Right renal cortex interstitium (tissue), 3 donors: Measurements from ENCODE around the gene NHSL2. TPM values are rescaled to one million over a fixed set of nuclear protein-coding genes. Genes with fewer than 3 reads are reported as not detected.

Source experiments
- DNase-seq, 3 donors: peaks; one replicate each; pipeline ENCODE4 v3.0.0-alpha.2; 2013; ENCODE audit warnings: low read depth in 3 of 3, low spot score in 2 of 3
- polyA plus RNA-seq, 3 donors: library from polyadenylated mRNA; unstranded; fragments of 120-200 nt; gene quantifications; one replicate each; pipeline ENCODE4 v1.2.1, GENCODE V29; 2013; ENCODE audit not compliant: insufficient read length in 3 of 3

The NHSL2 gene
- polyA plus RNA-seq, 3 donors: 8.5 to 8.6 (median 8.6) TPM

GRCh38 chrX:72060921-72061490 is 150.4 kb downstream of the NHSL2 start:
- DNase-seq: no peak

- DNase-seq: no peak
Measured at GRCh38 chrX:72062916-72063315, 152.3 kb downstream of the NHSL2 start.

- DNase-seq: no peak
Measured at GRCh38 chrX:72069350-72070160, 158.9 kb downstream of the NHSL2 start.

GRCh38 chrX:72071213-72071612 is 160.6 kb downstream of the NHSL2 start:
- no peak for DNase-seq

- no peak for DNase-seq
Measured at GRCh38 chrX:72073633-72074032, 163.0 kb downstream of the NHSL2 start.

GRCh38 chrX:72078411-72078810 is 167.8 kb downstream of the NHSL2 start:
- no peak for DNase-seq

GRCh38 chrX:72079607-72080006 is 169.0 kb downstream of the NHSL2 start:
- DNase-seq: no peak

- DNase-seq: no peak
Measured at GRCh38 chrX:72080150-72080549, 169.5 kb downstream of the NHSL2 start.

GRCh38 chrX:72080800-72081199 is 170.2 kb downstream of the NHSL2 start:
- no peak for DNase-seq

- DNase-seq: no peak
Measured at GRCh38 chrX:72081605-72082320, 171.1 kb downstream of the NHSL2 start.

- no peak for DNase-seq
Measured at GRCh38 chrX:72083291-72083690, 172.6 kb downstream of the NHSL2 start.

- DNase-seq: no peak
Measured at GRCh38 chrX:72084114-72084513, 173.5 kb downstream of the NHSL2 start.

GRCh38 chrX:72086995-72087394 is 176.3 kb downstream of the NHSL2 start:
- DNase-seq: no peak

- DNase-seq: no peak
Measured at GRCh38 chrX:72088761-72089160, 178.1 kb downstream of the NHSL2 start.

GRCh38 chrX:72089254-72089653 is 178.6 kb downstream of the NHSL2 start:
- no peak for DNase-seq

GRCh38 chrX:72094894-72095293 is 184.2 kb downstream of the NHSL2 start:
- DNase-seq: no peak

GRCh38 chrX:72095370-72095769 is 184.7 kb downstream of the NHSL2 start:
- DNase-seq: no peak

- no peak for DNase-seq
Measured at GRCh38 chrX:72097098-72097497, 186.5 kb downstream of the NHSL2 start.

- no peak for DNase-seq
Measured at GRCh38 chrX:72100051-72100755, 189.6 kb downstream of the NHSL2 start.

GRCh38 chrX:72100824-72101351 is 190.2 kb downstream of the NHSL2 start:
- no peak for DNase-seq

- DNase-seq: no peak
Measured at GRCh38 chrX:72101597-72102037, 191.0 kb downstream of the NHSL2 start.
